GM19035 (cell line): Measurements from ENCODE around the gene CMSS1.

Source experiments
- ATAC-seq: cut with Tn5 transposase; IDR thresholded peaks from one replicate; pipeline ENCODE4 v1.9.1; 2021; ENCODE audit not compliant: unreplicated experiment

Gene CMSS1

DNA sequence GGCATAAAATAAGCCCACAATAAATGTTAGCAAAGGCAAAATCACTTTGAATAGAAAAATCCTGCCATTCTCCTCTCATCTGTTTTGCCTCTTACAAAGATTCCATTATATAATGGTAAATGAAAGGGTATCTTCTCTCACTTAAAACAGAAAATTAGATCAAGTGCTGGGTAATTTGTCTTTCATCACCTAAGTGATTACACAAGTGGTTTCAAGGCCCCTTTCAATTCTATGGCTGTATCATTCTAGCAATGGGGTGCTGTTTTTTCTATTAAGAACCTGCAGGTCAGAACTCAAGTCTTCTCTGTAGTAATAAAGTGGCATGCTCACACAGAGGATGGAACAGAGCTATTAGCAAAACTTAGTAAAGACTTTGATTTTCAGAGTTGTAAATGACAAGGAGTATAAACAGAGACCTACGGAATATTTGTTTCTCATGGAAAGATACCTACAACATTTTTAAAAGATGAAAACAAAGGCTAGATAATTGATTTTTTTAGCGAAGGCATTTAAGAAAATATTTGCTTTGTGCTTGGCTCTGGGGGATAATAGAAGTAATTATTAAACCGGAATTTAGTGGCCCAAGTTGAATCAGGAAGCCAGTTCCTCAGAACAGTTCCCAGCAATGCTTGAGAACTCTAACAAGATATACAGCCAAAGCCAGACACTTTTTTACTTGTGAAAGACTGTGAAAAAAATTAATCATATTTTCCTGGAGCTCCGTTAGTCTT is 137.4 kb downstream of the CMSS1 start:
- no peak for ATAC-seq

DNA sequence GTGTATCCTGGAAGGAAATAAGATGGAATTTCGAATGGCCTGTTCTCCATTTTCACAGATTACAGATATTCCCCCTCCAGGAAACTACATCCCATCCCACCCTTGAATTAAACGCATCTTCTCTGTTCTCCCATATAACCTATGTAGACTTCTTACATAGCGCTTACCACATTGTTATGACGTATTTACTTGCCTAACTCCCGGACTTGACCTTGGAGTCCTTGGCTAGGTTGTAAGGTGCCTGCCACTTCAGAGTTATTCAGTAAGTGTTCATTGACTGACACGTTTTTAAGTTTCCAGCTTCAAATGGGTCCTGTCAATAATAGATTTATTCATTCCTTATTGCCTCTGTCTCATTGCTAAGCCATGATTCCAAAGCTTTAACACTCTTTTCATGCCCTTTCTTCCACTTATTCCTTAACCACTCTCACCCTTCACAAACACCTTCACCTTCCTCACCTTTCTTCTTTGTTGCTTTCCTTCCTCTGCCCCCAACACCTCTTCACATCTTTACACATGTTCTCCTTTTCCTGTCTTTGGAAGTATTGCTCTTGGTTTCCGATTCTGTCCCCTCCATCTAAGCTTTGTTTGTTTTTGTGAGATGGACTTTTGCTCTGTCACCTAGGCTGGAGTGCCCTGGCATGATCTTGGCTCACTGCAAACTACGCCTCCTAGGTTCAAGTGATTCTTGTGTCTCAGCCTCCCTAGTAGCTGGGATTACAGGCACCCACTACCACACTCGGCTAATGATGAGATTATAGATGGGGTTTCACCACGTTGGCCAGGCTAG is 138.3 kb downstream of the CMSS1 start:
- ATAC-seq, result no peak

DNA sequence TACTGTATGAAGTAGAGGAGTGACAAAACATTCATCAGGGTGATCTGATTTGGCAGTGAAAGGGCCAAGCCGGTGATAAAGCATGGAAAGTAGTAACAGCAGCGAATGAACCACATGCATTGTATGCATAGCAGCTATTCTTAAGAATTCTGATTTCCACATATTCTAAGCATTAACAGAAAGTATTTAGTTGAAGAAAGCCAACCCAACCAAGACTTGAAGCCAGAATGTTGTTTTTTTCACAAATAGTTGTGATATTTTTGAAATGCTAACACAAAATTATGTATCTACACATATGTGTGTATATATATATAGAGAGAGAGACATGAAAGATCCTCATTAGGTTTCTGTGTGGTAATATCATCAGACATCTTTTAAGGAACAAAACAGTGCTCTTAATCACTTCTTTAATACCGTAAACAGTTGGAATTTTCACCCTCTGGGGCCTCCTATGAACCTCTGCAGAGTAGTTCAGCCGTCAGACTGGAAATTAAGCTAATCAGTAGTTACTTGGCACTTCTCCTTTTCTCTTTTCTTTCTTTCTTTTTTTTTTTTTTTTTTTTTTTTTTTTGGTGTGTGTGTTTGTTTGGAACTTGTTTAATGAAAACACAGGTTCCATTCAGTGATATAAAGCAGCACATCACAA is 139.6 kb downstream of the CMSS1 start:
- ATAC-seq, result no peak

DNA sequence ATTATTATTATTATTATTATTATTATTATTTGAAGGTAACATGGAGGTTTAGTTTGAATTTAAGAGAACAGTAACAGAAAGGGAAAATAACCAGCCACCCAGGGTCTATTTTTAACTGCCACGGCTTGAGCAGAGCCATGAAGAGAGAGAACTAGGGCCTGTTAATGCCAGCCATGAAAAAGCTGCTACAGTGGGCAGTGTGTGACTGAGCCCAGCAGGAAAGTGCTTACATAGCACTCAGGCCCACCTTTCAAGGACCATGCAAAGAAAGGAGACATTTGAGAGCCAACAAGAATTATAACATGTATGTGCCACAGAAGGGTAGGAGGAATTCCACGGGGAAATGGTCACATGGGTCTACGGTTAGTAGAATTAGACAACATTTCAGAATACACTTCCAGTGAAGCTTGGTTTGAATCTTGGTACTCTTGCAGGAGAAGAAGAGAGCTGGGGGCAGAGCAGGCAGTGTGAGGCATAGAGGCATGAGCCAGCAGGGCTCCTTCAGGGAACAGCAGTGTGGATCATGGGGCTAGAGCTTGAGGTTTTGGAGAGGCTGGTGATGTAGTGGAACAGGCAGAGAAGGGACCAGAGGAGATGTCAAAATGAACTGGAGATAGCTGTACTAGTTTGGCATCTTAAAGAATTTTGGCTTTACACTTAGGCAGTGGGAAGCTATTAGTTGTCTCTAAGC is 140.7 kb downstream of the CMSS1 start:
- no peak for ATAC-seq

DNA sequence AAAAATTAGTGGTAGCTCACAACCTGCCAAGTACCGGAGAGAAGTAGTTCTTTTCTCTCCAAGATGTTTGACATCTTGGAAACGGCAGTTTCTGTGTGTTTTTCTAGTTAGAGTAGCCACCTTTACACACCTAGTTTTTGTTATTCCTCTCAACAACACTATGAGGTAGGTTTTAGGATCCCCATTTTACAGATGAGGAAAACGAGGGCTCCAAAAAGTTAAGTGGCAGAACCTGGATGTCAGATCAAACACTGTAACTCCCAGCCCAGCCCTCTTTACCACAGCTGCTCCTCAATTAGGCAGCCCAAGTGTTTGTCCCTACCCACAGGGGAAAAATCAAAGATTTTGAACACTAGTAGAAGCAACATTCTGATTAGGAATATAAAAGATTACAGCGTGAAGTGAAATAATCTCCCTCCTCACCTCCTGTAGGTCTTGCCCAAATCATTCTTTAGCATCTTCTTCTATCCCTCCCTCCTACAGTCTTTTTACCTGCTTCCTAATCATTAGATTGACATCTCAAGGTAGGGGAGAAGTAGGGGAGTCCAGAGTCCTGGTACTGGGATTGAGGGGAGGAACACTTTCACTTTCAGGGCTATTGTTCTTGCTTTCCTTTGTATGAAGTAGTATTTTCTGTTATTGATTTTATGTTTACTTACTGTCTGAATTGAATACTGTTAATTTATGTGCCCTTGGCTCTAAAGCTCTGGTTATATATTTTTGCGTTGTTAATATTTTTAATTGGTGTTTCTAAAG is 142.6 kb downstream of the CMSS1 start:
- ATAC-seq, result no peak

DNA sequence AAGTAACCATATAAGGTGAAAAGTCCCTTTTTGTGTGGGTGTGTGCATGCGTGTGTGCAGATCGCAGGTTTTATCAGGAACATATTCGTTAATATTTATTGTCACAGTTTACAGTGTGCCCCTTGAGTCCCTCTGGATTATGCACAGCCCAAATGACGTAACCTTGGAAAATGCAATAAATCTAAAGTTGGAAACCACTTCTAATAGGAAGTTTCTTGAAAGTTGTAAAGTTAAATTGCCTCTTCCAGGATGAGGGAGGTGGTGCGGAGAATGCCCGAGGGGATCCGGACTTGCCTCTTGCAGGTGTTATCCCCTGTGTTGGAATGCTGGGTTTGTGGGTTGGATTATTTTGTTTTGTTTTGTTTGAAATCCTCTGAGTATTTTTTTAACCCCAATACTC is 143.3 kb downstream of the CMSS1 start:
- ATAC-seq, result no peak

DNA sequence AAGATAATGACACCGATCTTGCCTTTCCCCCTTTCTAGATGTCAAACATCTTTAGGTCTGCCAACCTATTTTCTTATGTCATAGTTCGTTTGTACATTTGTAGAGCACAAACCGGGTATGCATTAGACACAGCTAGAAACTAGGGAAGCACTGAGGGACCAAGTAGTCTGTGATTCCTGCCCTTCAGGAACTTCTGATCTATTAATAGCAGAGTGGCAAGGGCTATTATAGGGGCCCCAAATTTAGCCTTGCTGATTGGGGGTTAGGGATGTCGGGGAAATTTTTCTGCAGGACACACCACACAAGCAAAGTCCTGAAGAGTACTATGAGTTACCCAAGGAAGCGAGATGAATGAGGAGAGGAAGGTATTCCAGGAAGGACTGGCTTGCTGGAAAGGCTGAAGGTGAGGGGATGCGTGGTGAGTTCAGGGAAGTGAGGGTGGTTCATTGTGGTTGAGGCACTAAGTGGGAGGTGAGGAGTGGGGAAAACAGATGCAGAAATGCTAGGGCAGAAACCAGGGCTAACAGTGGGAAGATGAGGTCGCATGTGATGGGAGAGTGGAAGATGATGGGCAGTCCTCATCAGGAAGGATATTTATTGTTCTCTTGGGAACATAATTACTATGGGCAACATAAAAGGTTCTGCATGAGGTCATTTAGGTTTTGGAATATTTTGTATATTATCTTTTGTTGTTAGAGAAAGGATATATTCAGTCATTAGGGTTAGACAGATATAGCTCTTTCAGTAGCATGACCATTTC is 144.3 kb downstream of the CMSS1 start:
- ATAC-seq, result no peak

DNA sequence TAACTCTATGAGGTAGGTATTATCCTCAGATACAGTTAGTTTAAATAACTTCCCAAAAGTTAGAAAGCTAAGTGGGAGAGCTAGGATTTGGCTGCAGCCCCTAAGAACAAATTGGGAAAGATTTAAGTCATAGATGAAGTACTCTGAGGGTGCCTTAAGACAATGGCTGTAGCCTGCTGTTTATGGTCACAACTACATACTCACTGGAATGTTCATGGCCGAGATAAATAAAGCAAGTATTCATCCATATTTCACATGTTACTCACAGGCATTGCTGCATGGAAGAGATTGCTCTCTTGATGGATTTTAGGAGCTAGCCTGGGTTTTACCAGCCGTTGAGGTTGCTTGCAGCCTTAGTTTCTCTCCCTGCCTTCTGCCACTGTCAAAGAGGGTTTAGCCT is 145.0 kb downstream of the CMSS1 start:
- no peak for ATAC-seq

DNA sequence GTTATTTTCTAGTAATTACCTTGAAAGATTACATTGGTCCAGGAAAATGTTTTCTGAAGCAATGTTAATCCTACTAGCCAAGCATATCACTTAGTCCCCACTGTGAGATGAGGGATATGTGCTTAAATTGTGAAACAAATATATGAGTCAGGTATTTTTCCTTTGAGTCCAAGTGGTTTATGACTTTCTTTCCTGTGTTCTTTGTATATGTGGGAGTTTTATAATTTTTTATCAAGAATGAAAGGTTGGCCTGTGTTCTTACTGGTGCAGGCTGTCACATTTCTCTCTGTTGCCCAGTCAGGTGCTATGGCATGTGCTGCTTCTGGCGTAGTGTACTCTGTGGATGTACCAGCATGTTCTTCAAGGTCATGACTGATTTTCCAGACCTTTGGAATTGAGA is 147.4 kb downstream of the CMSS1 start:
- ATAC-seq, result no peak

DNA sequence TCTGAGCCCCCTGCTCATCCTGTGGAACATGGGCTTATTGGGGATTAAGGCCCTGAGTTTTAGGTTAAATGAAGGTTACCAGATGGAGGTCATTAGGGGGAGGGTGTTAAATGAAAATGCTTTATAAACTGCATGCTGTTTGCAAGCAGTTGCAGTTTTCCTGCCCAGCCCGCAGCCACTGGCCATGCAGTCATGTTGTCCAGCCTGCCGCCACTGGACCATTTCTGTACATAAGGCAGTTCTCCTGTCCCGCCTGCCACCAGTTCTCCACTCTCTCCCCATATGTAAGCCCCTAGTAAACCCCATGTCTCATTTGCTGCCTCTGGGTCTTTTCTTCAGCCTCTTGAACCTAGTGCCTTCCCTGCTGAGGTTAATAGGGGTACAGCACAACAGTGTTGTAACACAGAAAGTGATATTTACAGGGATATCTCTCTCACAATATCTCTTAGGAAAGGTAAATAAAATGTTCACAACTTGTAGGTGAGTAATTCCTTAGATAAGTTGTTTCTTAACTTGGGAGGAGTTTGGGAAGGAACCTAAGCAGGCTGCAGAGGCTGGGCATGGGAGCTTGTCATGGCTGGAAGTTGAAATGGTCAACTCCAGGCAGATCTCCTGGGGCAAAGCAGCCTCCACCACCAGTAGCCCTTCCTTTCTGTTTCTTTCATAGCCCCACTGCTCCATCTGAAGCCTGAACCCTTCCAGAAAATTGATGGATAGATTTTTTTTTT is 148.2 kb downstream of the CMSS1 start:
- no peak for ATAC-seq

DNA sequence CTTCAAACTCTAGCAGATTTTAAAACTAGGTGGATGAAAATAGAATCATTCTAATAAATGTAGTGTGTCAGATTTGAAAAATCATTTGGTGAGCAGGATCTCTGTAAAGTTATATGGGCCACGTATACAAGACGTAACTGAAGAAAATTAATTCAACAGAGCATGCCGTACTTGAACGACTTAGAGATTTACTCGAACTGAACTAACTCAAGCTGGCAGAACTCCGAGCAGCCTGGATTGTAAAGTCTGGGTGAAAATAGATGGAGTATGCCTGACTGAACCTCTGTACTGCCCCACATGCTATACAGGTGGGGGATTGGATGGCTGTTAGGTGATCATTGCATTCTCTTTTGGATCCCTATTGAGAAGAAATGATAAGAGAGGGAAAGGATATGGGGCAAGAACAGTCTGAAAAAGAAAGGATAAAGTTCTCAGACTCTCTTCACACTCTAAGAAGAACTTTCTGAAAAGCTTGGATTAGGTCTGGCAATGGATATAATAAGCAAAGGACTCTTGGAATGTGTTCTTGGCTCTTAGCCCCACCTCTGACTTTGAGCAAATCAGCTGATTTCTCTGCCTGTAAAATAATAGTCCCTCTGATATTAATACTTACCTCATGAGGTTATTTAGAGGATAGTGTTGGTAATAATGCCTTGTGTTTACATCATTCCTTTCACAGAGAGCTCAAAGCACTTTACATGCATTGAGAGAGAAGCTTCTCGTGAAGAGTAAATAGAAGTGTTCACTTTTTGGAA is 149.2 kb downstream of the CMSS1 start:
- ATAC-seq, result no peak

DNA sequence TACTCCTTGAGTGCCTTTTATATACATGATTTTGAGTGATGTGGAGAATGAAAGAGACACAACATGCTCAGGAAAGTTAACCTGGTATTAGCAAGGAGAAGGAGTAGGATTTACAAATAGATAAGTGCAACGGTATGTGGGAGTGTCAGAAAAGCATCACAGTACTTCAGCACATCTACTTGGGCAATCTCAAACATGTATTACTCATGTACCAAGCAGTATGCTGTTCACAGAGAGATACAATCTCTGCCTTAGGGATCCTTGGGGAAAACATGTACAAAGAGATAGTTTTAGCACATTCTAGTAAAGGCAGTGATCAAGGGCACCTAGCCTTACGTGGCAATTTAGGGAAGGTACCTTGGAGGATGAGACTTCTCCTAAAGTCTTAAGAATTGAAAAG is 150.1 kb downstream of the CMSS1 start:
- no peak for ATAC-seq

DNA sequence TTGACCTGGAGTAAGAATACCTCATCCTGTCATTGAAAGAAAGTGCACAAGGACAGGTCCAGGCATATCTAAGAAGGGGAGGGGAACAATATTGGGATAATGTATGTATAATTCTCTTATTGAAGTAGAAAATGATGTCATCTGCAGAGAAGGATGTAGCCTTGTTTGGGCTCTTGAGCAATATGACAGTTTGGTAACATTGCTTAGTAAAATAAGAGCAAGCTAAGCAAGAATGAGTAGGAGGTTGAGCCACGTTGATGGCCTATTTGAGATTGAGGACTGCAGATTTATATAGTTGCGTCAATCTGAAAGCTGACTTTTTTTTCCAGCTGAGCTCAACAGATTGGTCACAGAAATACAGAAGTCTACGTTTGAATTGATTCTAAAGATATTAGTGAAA is 151.5 kb downstream of the CMSS1 start:
- no peak for ATAC-seq

DNA sequence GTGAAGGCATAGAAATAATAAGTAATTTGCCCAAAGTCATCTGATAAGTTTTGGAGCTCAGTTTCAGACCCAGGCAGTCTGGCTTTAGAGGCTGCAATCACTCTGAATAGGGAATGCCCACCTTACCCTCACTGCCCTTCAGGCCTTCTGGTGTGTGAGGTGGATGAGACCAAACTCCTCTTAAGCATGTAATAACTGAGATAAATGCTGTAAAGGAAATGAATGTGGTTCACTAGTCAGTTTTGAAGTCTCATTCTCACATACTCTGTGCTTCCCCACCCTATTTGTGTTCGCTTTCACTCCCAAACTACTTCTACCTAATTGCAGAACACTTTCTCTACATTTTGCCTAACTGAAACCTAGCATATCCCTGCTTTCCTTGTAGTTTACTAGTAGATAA is 152.5 kb downstream of the CMSS1 start:
- ATAC-seq, result peak; percentile 93

DNA sequence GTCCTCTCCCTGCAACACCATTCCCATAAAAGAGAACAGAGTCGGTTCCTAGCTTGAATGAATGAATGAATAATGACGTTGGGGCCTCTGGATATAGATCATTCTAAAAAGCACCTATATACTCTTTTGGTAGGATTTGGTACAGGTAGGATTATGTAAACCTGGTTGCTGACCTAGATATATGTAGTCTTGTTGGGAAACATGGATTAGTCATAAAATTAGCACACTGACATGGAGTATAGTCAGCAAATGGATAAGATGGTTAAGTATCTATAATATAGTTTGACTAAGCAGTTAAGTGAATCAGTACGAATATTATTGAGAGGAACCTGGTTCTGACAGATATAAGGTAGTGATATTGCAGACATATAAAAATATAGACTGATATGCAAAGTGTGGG is 154.1 kb downstream of the CMSS1 start:
- ATAC-seq, result no peak

DNA sequence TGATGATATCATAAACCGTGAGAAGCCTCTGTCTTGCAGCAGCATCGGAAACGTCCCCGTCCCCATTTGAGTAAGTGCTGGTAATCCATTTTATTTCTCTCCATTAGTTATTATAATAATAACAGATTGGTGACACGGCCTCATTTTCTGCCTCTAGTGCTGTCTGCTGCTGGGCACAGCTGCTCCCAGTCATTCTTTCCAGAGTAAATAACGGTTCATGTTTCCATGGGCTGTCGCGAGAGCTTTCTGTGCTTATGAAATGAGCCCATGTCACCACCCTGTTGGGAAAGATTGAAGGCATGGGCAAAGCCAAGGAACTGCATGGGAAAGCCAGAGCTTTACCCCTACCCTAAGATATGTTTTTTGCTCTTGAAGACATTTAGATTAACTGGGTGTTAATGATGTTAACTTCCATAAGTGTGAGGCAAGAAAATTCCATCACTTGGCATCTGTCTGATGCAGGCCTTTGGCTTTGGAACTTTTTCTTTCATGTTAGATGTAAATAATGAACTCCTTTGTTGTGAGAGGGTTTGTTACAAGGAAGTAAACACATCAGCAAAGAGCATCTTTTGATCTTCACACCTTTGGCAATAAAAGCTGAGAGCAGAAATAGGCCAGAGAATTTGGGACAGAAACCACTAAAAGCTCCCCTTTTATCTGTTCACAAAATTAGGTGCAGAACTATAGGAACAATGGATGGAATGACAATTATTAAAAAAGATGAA is 154.9 kb downstream of the CMSS1 start:
- ATAC-seq, result no peak

DNA sequence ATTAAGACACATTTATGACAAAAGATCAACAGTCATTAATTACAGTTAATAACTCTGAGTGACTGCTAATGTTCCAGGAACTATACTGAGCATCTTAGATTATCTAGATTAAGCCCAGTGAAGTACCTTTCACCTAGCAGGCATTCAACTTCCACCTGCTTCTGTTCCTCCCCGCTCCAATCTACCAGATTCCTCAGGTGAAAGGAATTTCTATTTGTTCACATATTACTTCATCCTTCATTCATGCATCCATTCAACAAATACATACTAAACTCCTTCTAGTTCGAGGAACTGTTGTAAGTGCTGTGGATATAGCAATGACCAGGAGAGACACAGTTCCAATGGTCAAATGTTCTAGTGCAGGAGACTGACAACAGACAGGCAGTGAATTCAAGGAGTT is 157.3 kb downstream of the CMSS1 start:
- no peak for ATAC-seq

DNA sequence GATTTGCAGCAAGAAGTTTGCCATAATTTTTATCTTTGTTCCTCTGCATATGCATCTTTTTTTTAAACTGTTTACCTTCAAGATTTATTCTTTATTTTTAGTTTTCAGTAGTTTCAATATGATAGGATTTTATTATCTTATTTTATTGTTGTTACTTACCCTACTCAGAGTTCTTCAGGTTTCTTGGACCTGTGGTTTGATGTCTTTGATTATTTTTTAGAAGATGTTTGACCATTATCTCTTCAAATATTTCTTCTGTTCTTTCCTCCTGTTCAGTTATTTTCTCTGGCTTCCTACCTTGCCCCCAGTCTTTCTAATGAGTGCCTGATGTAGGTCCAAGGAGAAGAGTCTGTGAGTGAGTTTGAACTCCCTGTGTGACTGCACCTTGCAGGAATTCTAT is 158.9 kb downstream of the CMSS1 start:
- no peak for ATAC-seq
